HG03060 (cell line): ENCODE results near the gene ARHGAP24.

Source experiments
- ATAC-seq: cut with Tn5 transposase; IDR thresholded peaks from one replicate; pipeline ENCODE4 v1.9.1; 2021; ENCODE audit warnings: low read depth, moderate number of reproducible peaks; ENCODE audit not compliant: unreplicated experiment

The ARHGAP24 gene

GRCh38 chr4:85728464-85728863 is 253.5 kb downstream of the ARHGAP24 start:
- no peak for ATAC-seq

GRCh38 chr4:85732124-85732523 is 257.2 kb downstream of the ARHGAP24 start:
- ATAC-seq: no peak

GRCh38 chr4:85733798-85734197 is 258.8 kb downstream of the ARHGAP24 start:
- no peak for ATAC-seq

DNA sequence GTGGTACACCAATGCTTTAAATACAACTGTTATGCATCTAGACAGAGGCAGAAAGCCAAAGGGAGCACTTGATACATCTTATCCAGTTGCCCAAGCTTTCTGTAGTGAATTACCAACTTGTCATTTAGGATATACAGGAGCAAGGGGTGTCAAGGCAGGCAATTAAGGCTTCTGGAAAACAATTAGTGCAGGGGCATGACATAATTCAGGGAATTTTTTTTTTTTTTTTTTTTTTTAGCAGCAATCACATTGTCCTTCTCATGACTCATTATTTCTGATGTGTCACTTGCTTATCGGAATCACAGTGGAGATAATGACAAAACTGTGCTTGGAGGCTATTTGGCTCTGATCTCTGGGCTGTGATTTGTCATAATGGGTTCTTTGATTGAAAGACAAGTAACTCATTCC is 259.5 kb downstream of the ARHGAP24 start:
- ATAC-seq: no peak

DNA sequence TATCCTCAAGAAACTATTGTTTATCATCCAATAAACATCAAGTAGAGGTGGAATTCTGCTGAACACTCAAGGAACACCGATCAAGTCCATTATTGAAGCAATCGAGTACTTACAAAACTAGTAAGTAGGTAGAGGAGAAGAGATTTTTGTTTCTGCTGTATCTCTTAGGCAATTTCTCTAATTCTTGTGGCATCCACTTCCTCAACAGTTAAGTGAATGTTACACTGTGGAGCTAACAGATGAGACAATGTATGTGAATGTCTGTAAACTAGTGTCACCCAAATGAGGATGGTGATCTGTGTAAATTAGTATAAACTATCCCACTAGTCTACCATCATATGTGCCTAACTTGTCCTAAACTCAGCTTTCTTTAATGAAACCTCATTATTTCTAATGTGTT is 261.6 kb downstream of the ARHGAP24 start:
- no peak for ATAC-seq

- no peak for ATAC-seq
Measured at GRCh38 chr4:85737254-85737653, 262.3 kb downstream of the ARHGAP24 start.

GRCh38 chr4:85738721-85739120 is 263.8 kb downstream of the ARHGAP24 start:
- no peak for ATAC-seq

GRCh38 chr4:85740431-85740861 is 265.5 kb downstream of the ARHGAP24 start:
- no peak for ATAC-seq

GRCh38 chr4:85741381-85741780 is 266.4 kb downstream of the ARHGAP24 start:
- ATAC-seq: no peak

DNA sequence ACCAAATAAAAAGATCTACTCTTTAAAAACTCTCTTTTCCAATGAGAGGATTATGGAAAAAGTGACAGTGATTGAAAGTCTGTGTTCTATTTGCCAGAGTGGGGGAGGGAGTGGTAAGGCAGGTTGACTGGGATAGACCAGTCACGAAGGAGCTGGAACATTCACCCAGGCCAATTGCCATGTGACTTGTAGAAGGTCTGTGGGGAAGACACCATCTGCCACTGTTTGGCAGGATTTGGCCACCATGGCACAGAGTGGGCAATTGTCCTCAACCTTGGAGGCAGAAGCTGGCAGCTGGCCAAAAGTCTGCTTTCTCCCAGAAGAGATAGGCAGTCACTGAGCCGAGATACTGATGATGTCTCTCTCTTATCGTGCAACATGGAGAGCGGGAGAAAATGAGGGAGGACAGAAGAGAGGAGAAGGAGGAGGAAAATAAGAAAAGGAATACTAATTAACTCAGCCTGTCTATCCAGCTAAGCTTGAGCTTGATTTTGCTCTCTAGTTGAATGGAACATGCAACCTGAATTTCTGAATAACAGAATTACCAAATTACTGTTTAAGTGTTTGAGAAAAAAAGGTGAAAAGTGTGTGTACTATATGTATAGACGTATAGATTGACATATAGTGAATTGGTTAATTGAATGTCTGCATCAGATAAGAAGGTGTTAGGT is 267.1 kb downstream of the ARHGAP24 start:
- no peak for ATAC-seq

GRCh38 chr4:85744950-85745349 is 270.0 kb downstream of the ARHGAP24 start:
- ATAC-seq: no peak

GRCh38 chr4:85745939-85746338 is 271.0 kb downstream of the ARHGAP24 start:
- ATAC-seq: no peak

GRCh38 chr4:85747882-85748491 is 273.0 kb downstream of the ARHGAP24 start:
- peak; percentile 49 for ATAC-seq

- no peak for ATAC-seq
Measured at GRCh38 chr4:85748654-85749053, 273.7 kb downstream of the ARHGAP24 start.

DNA sequence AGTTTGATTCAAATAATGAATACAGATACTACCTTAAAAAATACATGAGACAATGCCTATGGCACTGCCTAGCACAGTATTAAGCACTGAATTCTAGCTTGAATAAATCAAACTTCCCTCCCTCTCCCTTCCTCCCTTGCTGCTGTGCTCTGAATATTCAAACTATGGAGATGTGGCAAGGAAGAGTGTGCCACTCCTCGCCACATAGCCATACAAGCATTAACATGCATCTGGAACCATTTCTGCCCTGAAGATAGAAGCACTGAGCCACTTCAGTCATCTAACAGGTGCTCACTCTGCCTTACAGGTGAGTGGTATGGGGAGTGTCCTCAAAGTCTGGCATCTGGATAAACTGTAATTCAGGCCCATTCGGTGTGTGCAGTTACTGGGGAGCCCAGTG is 276.9 kb downstream of the ARHGAP24 start:
- no peak for ATAC-seq

- ATAC-seq: no peak
Measured at GRCh38 chr4:85755285-85755684, 280.3 kb downstream of the ARHGAP24 start.

DNA sequence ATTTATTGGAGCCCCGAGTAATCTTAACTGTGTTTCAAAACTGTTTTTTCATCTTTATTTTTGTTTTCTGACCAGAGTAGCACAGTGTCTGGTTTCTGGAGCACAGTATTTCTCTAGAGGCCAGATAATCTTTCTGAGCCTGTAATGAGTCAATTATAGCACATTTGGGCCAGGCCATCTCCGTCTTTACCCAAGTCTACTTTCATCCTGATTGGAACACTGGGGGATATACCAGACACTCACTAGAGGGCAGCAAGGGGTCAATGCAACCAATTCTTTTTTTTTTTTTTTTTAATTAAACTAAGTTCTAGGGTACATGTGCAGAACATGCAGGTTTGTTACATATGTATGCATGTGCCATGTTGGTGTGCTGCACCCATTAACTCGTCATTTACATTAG is 282.0 kb downstream of the ARHGAP24 start:
- no peak for ATAC-seq

- no peak for ATAC-seq
Measured at GRCh38 chr4:85759388-85759787, 284.4 kb downstream of the ARHGAP24 start.

DNA sequence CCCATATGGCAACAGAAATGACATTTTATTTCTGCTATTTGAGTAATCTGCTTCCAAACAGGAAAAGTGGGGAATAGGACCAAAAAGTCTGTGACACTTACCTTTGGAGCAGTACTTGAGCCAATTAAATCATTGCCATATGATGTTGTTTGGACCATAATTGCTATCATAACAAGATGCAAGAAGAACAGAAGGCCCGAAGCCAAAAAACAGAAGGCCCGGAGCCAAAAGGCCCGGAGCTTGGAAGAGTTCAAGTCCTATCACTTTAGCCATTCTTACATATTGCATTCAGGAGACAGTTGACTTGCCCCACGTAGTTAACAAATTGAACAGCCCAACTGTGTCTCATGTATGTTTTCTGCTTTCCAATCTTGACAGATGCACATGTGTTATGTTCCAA is 285.6 kb downstream of the ARHGAP24 start:
- no peak for ATAC-seq

- no peak for ATAC-seq
Measured at GRCh38 chr4:85761803-85762528, 287.0 kb downstream of the ARHGAP24 start.

- no peak for ATAC-seq
Measured at GRCh38 chr4:85762529-85762871, 287.6 kb downstream of the ARHGAP24 start.

DNA sequence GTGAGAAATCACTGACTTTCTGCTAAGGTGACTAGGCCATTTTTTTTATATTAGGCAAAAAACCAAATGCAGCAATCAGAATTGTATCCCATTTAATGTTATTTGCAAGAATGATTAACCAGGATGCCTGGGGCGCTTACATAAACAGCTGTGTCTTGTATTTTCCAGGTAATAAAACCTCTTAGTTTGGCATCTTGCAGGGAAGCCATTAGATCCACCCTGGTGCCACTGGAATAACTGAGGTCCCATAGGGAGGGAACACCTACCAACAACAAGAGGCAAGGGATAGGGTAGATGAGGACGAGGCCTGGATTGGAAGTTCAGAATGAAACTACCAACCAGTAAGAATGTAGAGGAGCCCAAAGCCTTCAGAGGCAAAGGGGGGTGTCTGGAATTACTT is 288.3 kb downstream of the ARHGAP24 start:
- ATAC-seq: no peak
